CD14-positive monocyte (primary cell): Measurements from ENCODE around the gene MKI67. TPM values are rescaled to one million over a fixed set of nuclear protein-coding genes. Genes with fewer than 3 reads are reported as not detected.

ENCODE experiments used
- DNase-seq, 3 donors: peaks; one replicate each; pipeline ENCODE4 v3.0.0-alpha.2; 2011 to 2022
- H2AFZ ChIP-seq: 2 replicates; pipeline ENCODE4 v1.6.0; 2012; ENCODE audit warnings: mild to moderate bottlenecking, low read depth, low read length, inconsistent platforms; ENCODE audit not compliant: insufficient read depth, poor library complexity, severe bottlenecking
- H3K27ac ChIP-seq, 2 donors: 1 replicate in 1 of 2; 2 replicates in 1 of 2; pipeline ENCODE4 v1.5.1; 2012 to 2013; ENCODE audit warnings: low read length in 2 of 2, control low read depth in 1 of 2, inconsistent platforms in 1 of 2, low read depth in 1 of 2, mild to moderate bottlenecking in 1 of 2
- H3K27me3 ChIP-seq, 2 donors: one replicate each; pipeline versions ENCODE4 v1.6.0 to v1.6.1; 2011 to 2013; ENCODE audit warnings: low read length in 2 of 2; ENCODE audit not compliant: control insufficient read depth in 2 of 2, insufficient read depth in 2 of 2
- H3K36me3 ChIP-seq, 2 donors: replicated peaks in 1 of 2; 1 replicate in 1 of 2; 2 replicates in 1 of 2; pipeline versions ENCODE4 v1.5.1 to v1.6.1; 2012 to 2013; ENCODE audit warnings: low read length in 2 of 2, control low read depth in 1 of 2, inconsistent platforms in 1 of 2, mild to moderate bottlenecking in 1 of 2; ENCODE audit not compliant: insufficient read depth in 2 of 2, control insufficient read depth in 1 of 2
- H3K4me1 ChIP-seq, 2 donors: 1 replicate in 1 of 2; 2 replicates in 1 of 2; pipeline versions ENCODE4 v1.5.1 to v1.6.1; 2012 to 2013; ENCODE audit warnings: low read length in 2 of 2, control low read depth in 1 of 2, inconsistent platforms in 1 of 2, mild to moderate bottlenecking in 1 of 2, moderate library complexity in 1 of 2; ENCODE audit not compliant: insufficient read depth in 2 of 2, control insufficient read depth in 1 of 2
- H3K4me2 ChIP-seq: replicated peaks from 2 replicates; pipeline ENCODE3; 2012; ENCODE audit warnings: low read length, moderate library complexity, mild to moderate bottlenecking; ENCODE audit not compliant: poor library complexity, severe bottlenecking; ENCODE audit errors: extremely low read depth
- H3K4me3 ChIP-seq, 3 experiments: fragments of 200-600 bp in 1 of 3; sonication (generic) in 1 of 3; replicated peaks in 1 of 3; 1 replicate in 2 of 3; 2 replicates in 1 of 3; pipeline ENCODE4 v1.5.1; 2011 to 2013; ENCODE audit warnings: low read length in 3 of 3, mild to moderate bottlenecking in 3 of 3, control low read depth in 2 of 3, low read depth in 2 of 3, inconsistent platforms in 1 of 3, moderate library complexity in 1 of 3
- H3K79me2 ChIP-seq: 2 replicates; pipeline ENCODE4 v1.6.0; 2012; ENCODE audit warnings: mild to moderate bottlenecking, control low read depth, inconsistent platforms, low read length, moderate library complexity; ENCODE audit not compliant: insufficient read depth
- H3K9ac ChIP-seq: 2 replicates; pipeline ENCODE4 v1.6.0; 2017; ENCODE audit warnings: low read length, mild to moderate bottlenecking; ENCODE audit not compliant: insufficient read depth, poor library complexity, severe bottlenecking
- H3K9me3 ChIP-seq, 2 donors: replicated peaks in 1 of 2; 1 replicate in 1 of 2; 2 replicates in 1 of 2; pipeline versions ENCODE4 v1.5.1 to v1.6.1; 2012 to 2013; ENCODE audit warnings: low read length in 2 of 2, control low read depth in 1 of 2; ENCODE audit not compliant: control insufficient read depth in 1 of 2, insufficient read depth in 1 of 2
- H4K20me1 ChIP-seq: 2 replicates; pipeline ENCODE4 v1.6.0; 2012; ENCODE audit warnings: mild to moderate bottlenecking, low read length, control low read depth, moderate library complexity; ENCODE audit not compliant: insufficient read depth
- H3K27ac Mint-ChIP-seq, 7 donors: one replicate each; pipeline ENCODE4 v1.8.0; 2020; ENCODE audit warnings: mild to moderate bottlenecking in 7 of 7, mixed read lengths in 7 of 7, moderate library complexity in 6 of 7, inconsistent platforms in 2 of 7
- H3K27me3 Mint-ChIP-seq, 3 donors: one replicate each; pipeline ENCODE4 v1.8.0; 2021 to 2022; ENCODE audit warnings: low read depth in 3 of 3, mild to moderate bottlenecking in 3 of 3, mixed read lengths in 3 of 3, moderate library complexity in 3 of 3, inconsistent platforms in 1 of 3
- H3K36me3 Mint-ChIP-seq, 2 donors: one replicate each; pipeline ENCODE4 v1.8.0; 2020; ENCODE audit warnings: mixed read lengths in 2 of 2, inconsistent platforms in 1 of 2, mild to moderate bottlenecking in 1 of 2
- H3K4me1 Mint-ChIP-seq: one replicate; pipeline ENCODE4 v1.8.0; 2020; ENCODE audit warnings: mild to moderate bottlenecking, mixed read lengths
- H3K4me3 Mint-ChIP-seq, 2 donors: one replicate each; pipeline ENCODE4 v1.8.0; 2020; ENCODE audit warnings: mild to moderate bottlenecking in 2 of 2, mixed read lengths in 2 of 2, moderate library complexity in 1 of 2
- H3K9me3 Mint-ChIP-seq, 7 donors: one replicate each; pipeline ENCODE4 v1.8.0; 2020 to 2022; ENCODE audit warnings: mixed read lengths in 7 of 7, mild to moderate bottlenecking in 6 of 7, moderate library complexity in 6 of 7, inconsistent platforms in 2 of 7
- WGBS: methylation state at CpG from one replicate; pipeline ENCODE4 v1.1.5; 2013; ENCODE audit warnings: missing lambda C conversion rate; ENCODE audit not compliant: insufficient coverage; 5-methylcytosine and 5-hydroxymethylcytosine counted together
- intact Hi-C, 2 donors: fragments of 100-400 bp; cut with micrococcal nuclease; formaldehyde crosslinking; loops; one replicate each; pipeline versions ENCODE4 v1.15.0 to v1.15.1; 2023
- polyA plus RNA-seq, 3 donors: library from polyadenylated mRNA; depleted of rRNA in 1 of 3; unstranded in 2 of 3; stranded (reverse) in 1 of 3; fragments of 300-500 nt in 2 of 3; fragments of >200 nt in 1 of 3; fragmentation: Illumina TruSeq in 2 of 3; gene quantifications; 1 replicate in 2 of 3; 2 replicates in 1 of 3; pipeline ENCODE4 v1.2.3, GENCODE V29; 2012 to 2021
- TF ChIP-seq, protein P1 (sequence below): fragments of 200-600 bp; IDR thresholded peaks from one replicate; pipeline ENCODE4 v1.8.0; 2022; ENCODE audit warnings: antibody characterized with exemption, mild to moderate bottlenecking

The MKI67 gene
- polyA plus RNA-seq, 3 donors = 0.02 to 0.05 TPM; not detected in 1

DNA sequence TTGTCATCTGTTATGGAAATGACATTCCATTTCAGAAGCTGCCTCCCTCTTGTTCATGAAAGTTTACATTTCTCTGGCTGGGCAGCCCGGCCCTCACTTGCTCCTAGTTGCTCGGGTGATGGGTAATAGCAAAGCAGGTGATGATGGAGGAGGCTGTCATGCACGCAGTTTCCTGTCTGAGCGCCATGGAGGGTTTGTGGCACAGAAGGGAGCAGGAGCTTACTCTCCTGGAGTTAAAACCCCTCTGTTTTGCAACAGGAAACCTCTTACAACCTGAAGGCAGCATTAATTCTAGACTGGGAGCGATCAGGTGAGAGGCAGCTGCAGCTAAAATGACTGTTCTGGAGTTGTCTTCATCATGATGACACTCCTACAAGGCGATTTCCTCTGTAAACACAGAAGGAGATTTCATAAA lies 34.1 kb upstream of the MKI67 start:
- no peaks in the 10 kb centered on the region for H3K27me3 ChIP-seq
- H3K9ac ChIP-seq = no peak overlapping the region
- Mint-ChIP-seq H3K9me3 (peaks cover 0 to 2% (median 0%) of the 10 kb centered on the region in 7 donors), H3K27me3 (peaks cover 2% of the 10 kb centered on the region in 3 donors), H3K4me1 (peaks cover 43% of the 10 kb centered on the region), H3K27ac (peak overlapping the region in 1 of 7 donors; percentile 57), H3K36me3 (no peaks in the 10 kb centered on the region), H3K4me3 (peak overlapping the region; percentile 20 to 81)
- peaks cover 24 to 29% of the 10 kb centered on the region in 2 donors for H3K4me1 ChIP-seq
- H3K9me3 ChIP-seq = no peaks in the 10 kb centered on the region
- peak overlapping the region; percentile 30 to 37 for H3K27ac ChIP-seq
- intact Hi-C loops = no loop called here
- TF ChIP-seq, protein P1, sequence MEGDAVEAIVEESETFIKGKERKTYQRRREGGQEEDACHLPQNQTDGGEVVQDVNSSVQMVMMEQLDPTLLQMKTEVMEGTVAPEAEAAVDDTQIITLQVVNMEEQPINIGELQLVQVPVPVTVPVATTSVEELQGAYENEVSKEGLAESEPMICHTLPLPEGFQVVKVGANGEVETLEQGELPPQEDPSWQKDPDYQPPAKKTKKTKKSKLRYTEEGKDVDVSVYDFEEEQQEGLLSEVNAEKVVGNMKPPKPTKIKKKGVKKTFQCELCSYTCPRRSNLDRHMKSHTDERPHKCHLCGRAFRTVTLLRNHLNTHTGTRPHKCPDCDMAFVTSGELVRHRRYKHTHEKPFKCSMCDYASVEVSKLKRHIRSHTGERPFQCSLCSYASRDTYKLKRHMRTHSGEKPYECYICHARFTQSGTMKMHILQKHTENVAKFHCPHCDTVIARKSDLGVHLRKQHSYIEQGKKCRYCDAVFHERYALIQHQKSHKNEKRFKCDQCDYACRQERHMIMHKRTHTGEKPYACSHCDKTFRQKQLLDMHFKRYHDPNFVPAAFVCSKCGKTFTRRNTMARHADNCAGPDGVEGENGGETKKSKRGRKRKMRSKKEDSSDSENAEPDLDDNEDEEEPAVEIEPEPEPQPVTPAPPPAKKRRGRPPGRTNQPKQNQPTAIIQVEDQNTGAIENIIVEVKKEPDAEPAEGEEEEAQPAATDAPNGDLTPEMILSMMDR = no peak
- peak overlapping the region; percentile 47 for H2AFZ ChIP-seq
- no peaks in the 10 kb centered on the region for H3K36me3 ChIP-seq
- H4K20me1 ChIP-seq = no peaks in the 10 kb centered on the region
- peak overlapping the region in 1 of 3 experiments; percentile 53 for H3K4me3 ChIP-seq
- H3K4me2 ChIP-seq = peak overlapping the region; percentile 64
- DNase-seq = peak in 2 of 3 donors; percentile 10 to 14
- no CpG with 5 or more reads among the region's 6 CpGs for WGBS
- H3K79me2 ChIP-seq = no peaks in the 10 kb centered on the region

DNA sequence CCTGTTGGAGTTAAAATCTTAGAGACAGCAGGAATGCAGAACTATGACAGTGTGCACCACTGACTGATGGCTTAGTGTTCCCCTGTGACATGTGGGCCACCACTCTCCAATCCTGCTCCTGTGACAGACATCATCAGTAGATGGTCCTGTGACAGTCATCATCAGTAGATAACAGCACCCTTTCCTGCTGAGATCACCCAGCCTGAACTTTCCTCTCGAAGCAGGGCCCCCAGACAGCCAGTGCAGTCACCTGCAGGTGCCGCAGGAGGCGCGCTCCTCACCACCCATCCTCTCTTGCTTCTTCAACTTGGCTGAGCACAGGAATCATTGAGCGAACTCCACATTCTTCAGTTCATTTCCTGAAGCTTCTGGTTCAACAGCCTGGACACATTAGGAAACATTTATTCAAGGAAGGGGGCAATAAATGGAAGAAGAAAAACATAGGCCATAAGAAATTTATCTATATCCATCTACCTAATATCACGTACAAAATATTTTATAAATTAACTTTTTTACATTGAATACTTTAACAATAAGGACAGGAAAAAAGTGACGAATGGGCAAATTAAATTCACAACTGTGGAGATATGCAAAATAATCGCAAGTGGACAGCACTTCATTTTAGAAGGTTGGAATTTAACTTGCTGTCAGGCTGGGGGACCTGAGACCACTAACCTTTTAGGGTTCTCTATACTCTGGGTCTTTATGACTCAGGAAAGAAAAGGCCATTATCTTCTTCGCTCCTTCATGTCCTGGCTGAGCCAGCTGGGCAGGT lies 32.0 kb upstream of the MKI67 start:
- Mint-ChIP-seq H3K27me3 (peaks cover 3 to 9% (median 4%) of the 10 kb centered on the region in 3 donors), H3K36me3 (no peaks in the 10 kb centered on the region), H3K27ac (peak overlapping the region in 1 of 7 donors; percentile 27), H3K4me3 (no peak overlapping the region), H3K4me1 (peaks cover 43% of the 10 kb centered on the region), H3K9me3 (peaks cover 0 to 2% (median 0%) of the 10 kb centered on the region in 7 donors)
- DNase-seq = no peak
- H3K4me1 ChIP-seq = peaks cover 24 to 29% of the 10 kb centered on the region in 2 donors
- H3K79me2 ChIP-seq = no peaks in the 10 kb centered on the region
- no peak overlapping the region for H3K4me3 ChIP-seq
- 100% methylated on average over 7 of the region's 9 CpGs for WGBS
- H2AFZ ChIP-seq = no peak overlapping the region
- no peaks in the 10 kb centered on the region for H4K20me1 ChIP-seq
- H3K9ac ChIP-seq = no peak overlapping the region
- intact Hi-C loops = loop anchor here in 1 of 2 donors (10.0 kb wide), 1 partner anchor 253 kb away; the partner anchor contains the start of gene PTPRE
- H3K4me2 ChIP-seq = no peak overlapping the region
- H3K36me3 ChIP-seq = no peaks in the 10 kb centered on the region
- TF ChIP-seq, protein P1 = no peak
- H3K27me3 ChIP-seq = no peaks in the 10 kb centered on the region
- no peaks in the 10 kb centered on the region for H3K9me3 ChIP-seq
- no peak overlapping the region for H3K27ac ChIP-seq
